Panc1 (cell line): ENCODE data around the gene RETSAT. TPM values are rescaled to one million over a fixed set of nuclear protein-coding genes. Genes with fewer than 3 reads are reported as not detected.
"Not testable (repeated sequence)": the region's sequence is repeated elsewhere in the genome, so short reads cannot be mapped to it uniquely, and the experiment has no call there.

Experiments used
- ATAC-seq: fragments of 200-7000 bp; cut with Tn5 transposase; 2 replicates; pipeline ENCODE4 v1.9.1; 2020; ENCODE audit warnings: mild to moderate bottlenecking, moderate library complexity
- BruUV-seq: library from RNA; stranded (reverse); fragments of 400-500 nt; replicated peaks from 2 replicates; lab custom pipeline; 2021; lab: Mats Ljungman, UMichigan
- CTCF ChIA-PET: fragments of 300-600 bp; sonication (Branson Sonifier 250); formaldehyde crosslinking; loops from one replicate; lab custom pipeline; 2022; ENCODE audit warnings: antibody characterized with exemption; lab: Charles Lee
- POLR2A ChIA-PET: fragments of 300-600 bp; sonication (Branson Sonifier 250); formaldehyde crosslinking; loops from one replicate; lab custom pipeline; 2022; ENCODE audit warnings: antibody characterized with exemption; lab: Charles Lee
- DNase-seq: peaks from one replicate; pipeline ENCODE4 v3.0.0-alpha.2; 2010; ENCODE audit warnings: low read depth, low spot score
- H3K27ac ChIP-seq: 2 replicates; pipeline ENCODE4 v1.5.1; 2011; ENCODE audit warnings: mild to moderate bottlenecking, low read length, inconsistent platforms
- H3K27me3 ChIP-seq: fragments of 200-500 bp; sonication (Bioruptor generic); 2 replicates; pipeline ENCODE4 v1.6.0; 2014; ENCODE audit warnings: low read length, inconsistent platforms; ENCODE audit not compliant: control insufficient read depth, insufficient read depth
- H3K36me3 ChIP-seq: fragments of 200-500 bp; sonication (Bioruptor generic); 2 replicates; pipeline ENCODE4 v1.5.1; 2014; ENCODE audit warnings: inconsistent platforms, mild to moderate bottlenecking, low read length, moderate library complexity; ENCODE audit not compliant: control insufficient read depth, insufficient read depth
- H3K4me1 ChIP-seq: 2 replicates; pipeline ENCODE4 v1.5.1; 2011; ENCODE audit warnings: inconsistent platforms, mild to moderate bottlenecking, low read length, moderate library complexity; ENCODE audit not compliant: control insufficient read depth, insufficient read depth
- H3K4me3 ChIP-seq, 2 experiments: 2 replicates each; pipeline ENCODE4 v1.5.1; 2011 to 2012; ENCODE audit warnings: low read depth in 2 of 2, low read length in 2 of 2, mild to moderate bottlenecking in 2 of 2, inconsistent platforms in 1 of 2, moderate library complexity in 1 of 2
- H3K9me3 ChIP-seq: fragments of 200-500 bp; sonication (Bioruptor generic); 2 replicates; pipeline ENCODE4 v1.5.1; 2014; ENCODE audit warnings: low read depth, mild to moderate bottlenecking, inconsistent platforms, low read length, moderate library complexity; ENCODE audit not compliant: control insufficient read depth, insufficient read depth
- CTCF ChIP-seq: fragments of 450-650 bp; IDR thresholded peaks from 2 replicates; pipeline ENCODE4 v1.5.1; 2017; ENCODE audit warnings: mild to moderate bottlenecking
- POLR2AphosphoS5 ChIP-seq: IDR thresholded peaks from 2 replicates; pipeline ENCODE4 v1.6.1; 2012; ENCODE audit warnings: mild to moderate bottlenecking, low read depth, low read length, moderate library complexity
- REST ChIP-seq, 2 experiments: IDR thresholded peaks; 2 replicates each; pipeline ENCODE4 v1.6.1; 2011 to 2012; ENCODE audit warnings: low read depth in 2 of 2, control low read depth in 1 of 2, low read length in 1 of 2, mild to moderate bottlenecking in 1 of 2, moderate library complexity in 1 of 2; ENCODE audit not compliant: insufficient read depth in 1 of 2
- SIN3A ChIP-seq: IDR thresholded peaks from 2 replicates; pipeline ENCODE4 v1.6.1; 2012; ENCODE audit warnings: low read depth, mild to moderate bottlenecking, low read length, moderate library complexity, borderline replicate concordance; ENCODE audit not compliant: insufficient read depth
- TCF7L2 ChIP-seq: IDR thresholded peaks from 2 replicates; pipeline ENCODE4 v1.6.1; 2011; ENCODE audit warnings: mild to moderate bottlenecking, low read depth, low read length, inconsistent platforms
- in situ Hi-C: cut with HindIII; loops from 2 replicates; pipeline ENCODE4 v1.10.0; 2016; ENCODE audit warnings: low sequenced_read_pairs, low pct_unique_long_range_greater_than_20kb
- intact Hi-C: fragments of 100-400 bp; cut with micrococcal nuclease; formaldehyde crosslinking; loops from one replicate; pipeline ENCODE4 v1.10.0; 2022; ENCODE audit not compliant: unreplicated experiment
- total RNA-seq: library from RNA; stranded (reverse); gene quantifications from one replicate; pipeline ENCODE4 v1.2.1, GENCODE V29; 2021; ENCODE audit not compliant: unreplicated experiment

RETSAT gene
- total RNA-seq, 1 experiment from 2014 or later, result 50.9 TPM

GRCh38 chr2:85334928-85335327, 19.4 kb downstream of the RETSAT start:
- Histone ChIP-seq H3K4me1 (no peaks in the 10 kb centered on the region), H3K27me3 (no peaks in the 10 kb centered on the region), H3K4me3 (no peak overlapping the region), H3K36me3 (no peaks in the 10 kb centered on the region), H3K27ac (no peak overlapping the region), H3K9me3 (no peaks in the 10 kb centered on the region)
- no peak for TF ChIP-seq TCF7L2
- TF ChIP-seq POLR2AphosphoS5, result no peak
- no peak for TF ChIP-seq REST (IDR thresholded peaks at IDR 0.05; ENCODE audit: insufficient read depth in 1 of 2, low read depth in 2 of 2, low read length in 1 of 2)
- TF ChIP-seq SIN3A, result no peak
- no peak for TF ChIP-seq CTCF
- DNase-seq (no peak), ATAC-seq (no peak)
- POLR2A ChIA-PET, result no interaction called here
- intact Hi-C loops, result no loop called here
- in situ Hi-C loops, result no loop called here
- CTCF ChIA-PET, result no interaction called here
- BruUV-seq, result no TSS peak

- H3K4me3 ChIP-seq, H3K36me3 ChIP-seq, H3K9me3 ChIP-seq, H3K27ac ChIP-seq, in situ Hi-C loops, CTCF ChIA-PET, DNase-seq, ATAC-seq, H3K27me3 ChIP-seq, BruUV-seq, intact Hi-C loops, H3K4me1 ChIP-seq: not testable (repeated sequence)
- POLR2A ChIA-PET, result interaction anchor here (0.6 kb wide), 1 partner anchor 41 kb away, joined by 3 read pairs; no protein-coding TSS in a partner anchor
Observed at GRCh38 chr2:85333877-85334276, 20.5 kb downstream of the RETSAT start.

GRCh38 chr2:85330839-85331636, 23.3 kb downstream of the RETSAT start:
- intact Hi-C loops (no loop called here), in situ Hi-C loops (no loop called here)
- no TSS peak for BruUV-seq
- ATAC-seq (no peak), DNase-seq (no peak)
- CTCF ChIA-PET, result no interaction called here
- Histone ChIP-seq H3K9me3 (no peaks in the 10 kb centered on the region), H3K27ac (no peak overlapping the region), H3K4me1 (no peaks in the 10 kb centered on the region), H3K4me3 (no peak overlapping the region), H3K27me3 (no peaks in the 10 kb centered on the region), H3K36me3 (no peaks in the 10 kb centered on the region; the same call in 1 of the 2 replicates)
- no peak for TF ChIP-seq SIN3A
- TF ChIP-seq REST (IDR thresholded peaks at IDR 0.05; ENCODE audit: insufficient read depth in 1 of 2, low read depth in 2 of 2, low read length in 1 of 2), result no peak
- no peak for TF ChIP-seq CTCF
- TF ChIP-seq POLR2AphosphoS5, result no peak
- no peak for TF ChIP-seq TCF7L2
- POLR2A ChIA-PET, result no interaction called here
